HepG2 (cell line): ENCODE data around the gene KISS1R. TPM values are rescaled to one million over a fixed set of nuclear protein-coding genes. Genes with fewer than 3 reads are reported as not detected.

Experiments
- ATAC-seq: fragments of 200-7000 bp; cut with Tn5 transposase; 3 replicates; pipeline ENCODE4 v1.9.1; 2020; ENCODE audit warnings: mild to moderate bottlenecking, moderate library complexity
- BruUV-seq: library from RNA; stranded (reverse); fragments of 400-500 nt; replicated peaks from 2 replicates; lab custom pipeline; 2021; lab: Mats Ljungman, UMichigan
- CTCF ChIA-PET: fragments of 300-600 bp; formaldehyde crosslinking; extraction: SDS; loops from one replicate; lab custom pipeline; 2021; ENCODE audit warnings: low total read pairs, inconsistent platforms, low intra/inter-chr PET ratio; lab: Yijun Ruan, JAX
- POLR2A ChIA-PET: fragments of 350-600 bp; sonication (Branson Sonifier 250); formaldehyde crosslinking; loops from one replicate; lab custom pipeline; 2020; ENCODE audit warnings: antibody characterized with exemption, inconsistent platforms; lab: Yijun Ruan, JAX
- DNase-seq: peaks from one replicate; pipeline ENCODE4 v3.0.0-alpha.2; 2015; ENCODE audit warnings: low spot score
- FAIRE-seq: peaks from 3 replicates; lab custom pipeline; 2011; peaks lifted over from hg19 to GRCh38; lab: Jason Lieb, UNC
- H2AFZ ChIP-seq: one replicate; pipeline ENCODE4 v1.6.1; 2011; ENCODE audit warnings: low read length, inconsistent platforms
- H3K27ac ChIP-seq: fragments of 300-600 bp; 3 replicates; pipeline ENCODE4 v1.8.0; 2011; ENCODE audit warnings: mixed run types, mild to moderate bottlenecking, mixed read lengths, low read length, inconsistent platforms; ENCODE audit not compliant: insufficient read depth; ENCODE audit errors: extremely low read length
- H3K27me3 ChIP-seq, 2 experiments: fragments of 200-600 bp in 1 of 2; 2 replicates in 1 of 2; 3 replicates in 1 of 2; pipeline versions ENCODE4 v1.6.0 to v1.8.0; 2011; ENCODE audit warnings: low read length in 2 of 2, mild to moderate bottlenecking in 2 of 2, moderate library complexity in 2 of 2, inconsistent platforms in 1 of 2; ENCODE audit not compliant: insufficient read depth in 2 of 2, control insufficient read depth in 1 of 2
- H3K36me3 ChIP-seq, 2 experiments: fragments of 200-600 bp in 1 of 2; replicated peaks in 1 of 2; 2 replicates in 1 of 2; 3 replicates in 1 of 2; pipeline versions ENCODE4 v1.5.1 to v1.8.0; 2011; ENCODE audit warnings: low read length in 2 of 2, inconsistent platforms in 1 of 2; ENCODE audit not compliant: insufficient read depth in 2 of 2, control insufficient read depth in 1 of 2
- H3K4me1 ChIP-seq: 2 replicates; pipeline ENCODE4 v1.5.1; 2012; ENCODE audit warnings: low read length, inconsistent platforms; ENCODE audit not compliant: insufficient read depth
- H3K4me2 ChIP-seq: 2 replicates; pipeline ENCODE4 v1.6.0; 2011; ENCODE audit warnings: low read depth, low read length, inconsistent platforms
- H3K4me3 ChIP-seq, 3 experiments: fragments of 200-600 bp in 1 of 3; sonication (generic), shearing (Covaris generic) in 1 of 3; replicated peaks in 1 of 3; 2 replicates each; pipeline ENCODE4 v1.5.1; 2011 to 2016; ENCODE audit warnings: low read length in 3 of 3, inconsistent platforms in 2 of 3, low read depth in 2 of 3, mild to moderate bottlenecking in 2 of 3, control low read depth in 1 of 3, mixed read lengths in 1 of 3; ENCODE audit not compliant: insufficient read depth in 1 of 3
- H3K79me2 ChIP-seq: one replicate; pipeline ENCODE4 v1.6.1; 2011; ENCODE audit warnings: low read length, inconsistent platforms; ENCODE audit not compliant: insufficient read depth
- H3K9ac ChIP-seq: 2 replicates; pipeline ENCODE4 v1.6.0; 2011; ENCODE audit warnings: mild to moderate bottlenecking, low read depth, low read length, inconsistent platforms; ENCODE audit not compliant: insufficient read depth
- H3K9me3 ChIP-seq: 2 replicates; pipeline ENCODE4 v1.5.1; 2012; ENCODE audit warnings: mild to moderate bottlenecking, low read length
- H4K20me1 ChIP-seq: 2 replicates; pipeline ENCODE4 v1.6.0; 2011; ENCODE audit warnings: inconsistent platforms, mild to moderate bottlenecking, low read length, moderate library complexity; ENCODE audit not compliant: insufficient read depth
- AGO2 ChIP-seq: fragments of 200-400 bp; formaldehyde crosslinking; optimal IDR thresholded peaks from 2 replicates; pipeline ENCODE3; 2017; ENCODE audit warnings: mild to moderate bottlenecking, low read depth, low read length, moderate library complexity
- SMC3 ChIP-seq: IDR thresholded peaks from 2 replicates; pipeline ENCODE4 v1.6.1; 2011; ENCODE audit warnings: low read length, improper control_type of control experiment
- SRF ChIP-seq: IDR thresholded peaks from 2 replicates; pipeline ENCODE4 v1.6.1; 2011; ENCODE audit warnings: mild to moderate bottlenecking, low read depth, low read length, moderate library complexity
- ZBTB33 ChIP-seq: sonication (generic); formaldehyde crosslinking; IDR thresholded peaks from 2 replicates; pipeline ENCODE4 v1.4.0; 2020; ENCODE audit warnings: missing genetic modification reagents
- ZBTB38 ChIP-seq: sonication (generic); formaldehyde crosslinking; IDR thresholded peaks from 2 replicates; pipeline ENCODE4 v1.5.1; 2020; ENCODE audit warnings: mild to moderate bottlenecking, missing genetic modification reagents
- ZNF709 ChIP-seq: sonication (generic); formaldehyde crosslinking; IDR thresholded peaks from 2 replicates; pipeline ENCODE4 v1.5.0; 2020; ENCODE audit warnings: mild to moderate bottlenecking, missing genetic modification reagents
- WGBS: methylation state at CpG from one replicate; pipeline ENCODE4 v1.1.6; 2017; ENCODE audit warnings: low lambda C conversion rate; 5-methylcytosine and 5-hydroxymethylcytosine counted together
- in situ Hi-C: cut with HindIII; loops from 2 replicates; pipeline ENCODE4 v1.10.0; 2017; ENCODE audit warnings: low pct_unique_long_range_greater_than_20kb; ENCODE audit not compliant: extremely low pct_ligation_motif_present
- intact Hi-C: fragments of 100-400 bp; cut with micrococcal nuclease; formaldehyde crosslinking; loops from one replicate; pipeline ENCODE4 v1.10.0; 2022; ENCODE audit not compliant: unreplicated experiment
- polyA plus RNA-seq, 8 experiments: library from polyadenylated mRNA; depleted of rRNA in 3 of 8; stranded (reverse) in 7 of 8; unstranded in 1 of 8; fragments of >200 nt; fragmentation: Illumina TruSeq in 4 of 8; extraction: Trizol in 4 of 8; gene quantifications; 2 replicates each; pipeline versions ENCODE4 v1.2.1 to v1.2.3, GENCODE V29; 2011 to 2016; ENCODE audit warnings: low read depth in 4 of 8, missing spikeins in 1 of 8, mixed read lengths in 1 of 8; ENCODE audit not compliant: insufficient read depth in 1 of 8
- total RNA-seq, 5 experiments: library from RNA; depleted of rRNA; stranded (reverse); fragments of >200 nt; fragmentation: Illumina TruSeq; extraction: Trizol; gene quantifications; 2 replicates each; pipeline ENCODE4 v1.2.3, GENCODE V29; 2016; ENCODE audit warnings: low read depth in 1 of 5

Gene KISS1R
- total and polyA plus RNA-seq, 2 of the 13 experiments (the other 11 are each of a cell fraction or from before 2014, with no cell fraction given) = 1.1 to 10.2 TPM

GRCh38 chr19:937259-937694 lies 20.1 kb downstream of the KISS1R start:
- ChIA-PET POLR2A (interaction anchor here (0.9 to 3.5 kb wide), 3 partner anchors 15 to 47 kb away, joined by 3 to 18 read pairs (median 6); partner anchors contain the start of gene WDR18), CTCF (no interaction called here)
- no peak overlapping the region for H3K9ac ChIP-seq
- peaks cover 71% of the 10 kb centered on the region for H3K4me1 ChIP-seq
- peaks cover 85% of the 10 kb centered on the region for H3K79me2 ChIP-seq
- TF ChIP-seq ZBTB38 (CRISPR knock-in tag) (peak; percentile 79; the same call in 1 of the 2 replicates), ZNF709 (CRISPR knock-in tag) (no peak), ZBTB33 (CRISPR knock-in tag) (peak; percentile 78; the same call in 1 of the 2 replicates), SRF (no peak), AGO2 (peak; percentile 34), SMC3 (no peak)
- WGBS = 90% methylated on average over 16 of the region's 16 CpGs
- intact Hi-C loops (no loop called here), in situ Hi-C loops (no loop called here)
- no peak overlapping the region for H2AFZ ChIP-seq
- FAIRE-seq (no peak), ATAC-seq (no peak), DNase-seq (no peak)
- H3K27me3 ChIP-seq = no peaks in the 10 kb centered on the region
- H3K4me2 ChIP-seq = no peak overlapping the region
- H3K27ac ChIP-seq = no peak overlapping the region
- H4K20me1 ChIP-seq = peaks cover 63% of the 10 kb centered on the region; the same call in 1 of the 2 replicates
- H3K36me3 ChIP-seq = peaks cover 18 to 69% of the 10 kb centered on the region in 2 experiments; a peak in 4 of 5 replicates
- BruUV-seq = TSS peak; percentile 46
- H3K4me3 ChIP-seq = no peak overlapping the region
- H3K9me3 ChIP-seq = no peaks in the 10 kb centered on the region
